ENCODE results near the gene CEMIP.

Gene CEMIP

GRCh38 chr15:80856809-80857377 is 77.7 kb downstream of the CEMIP start:
- DNase-seq: no peak

- DNase-seq: no peak
Observed at GRCh38 chr15:80861731-80862170, 82.6 kb downstream of the CEMIP start.

DNA sequence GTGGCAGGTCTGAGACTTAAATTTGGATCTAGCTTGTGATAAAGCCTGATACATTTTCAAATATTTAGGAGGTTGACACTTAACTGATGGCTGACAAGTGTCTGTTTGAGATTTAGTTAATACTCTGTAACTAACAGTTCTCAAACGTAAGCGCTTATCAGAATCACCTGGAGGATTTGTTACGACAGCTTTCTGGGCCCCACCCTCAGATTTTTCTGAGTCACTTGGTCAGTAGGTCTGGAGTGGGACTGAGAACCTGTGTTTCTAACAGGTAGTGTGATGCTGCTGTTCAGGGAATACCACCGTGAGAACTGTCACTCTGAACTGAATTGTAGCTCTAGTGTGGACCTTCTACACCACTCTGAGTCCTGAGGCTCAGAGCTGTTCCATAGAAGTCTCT is 85.5 kb downstream of the CEMIP start:
- no peak for DNase-seq

DNA sequence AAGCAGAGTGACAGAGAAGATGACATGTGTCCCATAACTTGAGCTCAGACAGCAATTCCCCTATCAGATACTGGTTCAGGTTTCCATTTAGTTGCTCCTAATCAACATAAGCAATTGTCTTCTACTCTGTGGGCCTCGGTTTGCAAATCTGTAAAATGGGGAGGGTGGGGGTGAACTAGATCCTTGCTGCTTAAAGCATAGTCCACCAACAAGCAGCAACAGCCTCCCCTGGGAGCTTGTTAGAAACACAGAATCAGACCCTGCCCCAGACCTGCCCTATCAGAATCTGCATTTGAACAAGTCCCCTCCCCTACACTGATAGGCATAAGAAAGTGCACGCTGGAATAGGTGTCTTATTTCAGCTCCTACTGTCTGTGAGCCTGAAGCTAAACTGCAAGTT is 87.8 kb downstream of the CEMIP start:
- DNase-seq: no peak

DNA sequence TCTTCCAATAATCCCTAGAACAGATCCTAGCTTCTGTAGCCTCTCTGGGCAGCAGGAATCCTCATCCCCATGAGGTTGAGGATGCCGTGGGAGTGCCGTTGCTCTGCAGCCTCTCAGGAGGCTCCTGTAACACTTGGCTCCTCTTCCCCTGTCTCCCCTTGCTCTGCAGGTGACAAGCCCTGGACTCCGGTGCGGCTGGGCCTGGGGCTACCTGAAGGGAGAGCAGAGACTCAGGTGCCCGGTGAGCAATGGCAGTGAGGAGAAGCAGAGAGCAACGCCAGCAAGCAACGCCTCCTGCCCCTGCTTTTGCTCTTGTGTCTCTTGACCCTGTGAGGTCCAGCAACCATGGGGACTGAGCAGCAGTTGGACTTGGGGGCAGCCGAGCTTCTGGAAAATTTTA is 91.2 kb downstream of the CEMIP start:
- DNase-seq: no peak

DNA sequence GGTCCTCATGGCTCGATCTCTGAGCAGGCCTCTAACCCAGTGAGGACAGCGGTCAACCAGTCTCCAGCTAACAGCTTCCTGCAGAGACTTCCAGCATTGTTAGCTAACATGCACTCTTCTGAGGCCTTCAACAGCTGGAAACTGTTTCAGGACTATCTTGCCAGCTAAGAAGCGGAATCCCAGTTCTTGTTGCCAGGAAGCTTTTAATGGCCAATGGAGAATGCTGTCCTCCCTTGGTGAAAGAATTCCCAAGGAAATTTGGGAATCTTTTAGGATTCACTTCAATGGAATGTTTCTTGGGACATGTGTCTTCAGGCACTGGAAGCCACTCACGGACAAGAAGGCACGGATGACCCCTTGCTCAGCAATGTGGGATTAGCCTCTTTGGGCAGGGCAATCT is 91.7 kb downstream of the CEMIP start:
- DNase-seq: no peak

GRCh38 chr15:80871858-80872257 is 92.7 kb downstream of the CEMIP start:
- no peak for DNase-seq

- DNase-seq: no peak
Observed at GRCh38 chr15:80873366-80873952, 94.3 kb downstream of the CEMIP start.

- DNase-seq: no peak
Observed at GRCh38 chr15:80875568-80876347, 96.6 kb downstream of the CEMIP start.

- no peak for DNase-seq
Observed at GRCh38 chr15:80876348-80876674, 97.1 kb downstream of the CEMIP start.

- DNase-seq: no peak
Observed at GRCh38 chr15:80878242-80878866, 99.2 kb downstream of the CEMIP start.

GRCh38 chr15:80878867-80879250 is 99.7 kb downstream of the CEMIP start:
- DNase-seq: no peak

DNA sequence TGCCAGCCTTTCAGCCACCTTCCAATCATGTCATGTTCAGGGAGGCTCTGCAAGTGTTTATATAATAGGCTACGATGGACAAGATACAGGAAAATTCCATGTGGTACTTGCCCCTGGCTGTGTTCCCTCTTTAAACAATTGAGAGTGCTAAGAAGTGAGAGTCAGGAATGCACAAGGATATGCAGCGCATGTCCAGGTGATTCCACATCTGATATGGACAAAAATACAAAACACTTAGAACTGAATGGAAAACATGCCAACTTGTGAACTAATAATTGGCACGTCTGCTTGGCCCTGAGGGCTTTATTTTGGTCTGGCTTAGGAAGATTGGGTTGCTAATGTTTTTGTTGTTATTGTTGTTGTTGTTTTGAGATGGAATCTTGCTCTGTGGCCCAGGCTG is 100.9 kb downstream of the CEMIP start:
- DNase-seq: no peak

GRCh38 chr15:80883641-80884040 is 104.5 kb downstream of the CEMIP start:
- no peak for DNase-seq

DNA sequence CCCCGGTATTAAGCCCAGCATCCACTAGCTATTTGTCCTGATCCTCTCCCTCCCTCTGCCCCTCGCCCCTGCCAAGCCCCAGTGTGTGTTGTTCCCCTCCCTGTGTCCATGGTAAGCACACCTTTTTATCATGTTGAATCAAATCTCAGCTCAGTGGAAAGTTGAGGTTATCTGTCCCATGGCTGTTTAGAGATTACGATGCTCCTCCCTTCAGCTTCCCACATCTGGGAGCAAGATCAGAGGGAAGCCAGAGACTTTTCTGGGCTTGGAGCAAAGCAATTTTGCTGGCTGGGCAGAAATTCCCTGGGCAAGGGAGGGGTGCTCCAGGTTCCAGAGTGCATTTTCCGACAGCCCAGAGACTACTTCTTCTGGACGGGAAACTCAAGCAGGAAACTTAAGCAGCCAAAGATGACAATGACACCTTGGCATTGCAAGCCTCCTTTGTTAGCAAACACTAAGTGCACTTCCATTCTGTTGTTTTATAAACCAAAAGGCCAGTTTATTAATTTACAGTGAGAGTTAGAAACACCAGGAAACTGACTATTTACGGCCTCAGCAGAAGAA is 105.9 kb downstream of the CEMIP start:
- DNase-seq: no peak

DNA sequence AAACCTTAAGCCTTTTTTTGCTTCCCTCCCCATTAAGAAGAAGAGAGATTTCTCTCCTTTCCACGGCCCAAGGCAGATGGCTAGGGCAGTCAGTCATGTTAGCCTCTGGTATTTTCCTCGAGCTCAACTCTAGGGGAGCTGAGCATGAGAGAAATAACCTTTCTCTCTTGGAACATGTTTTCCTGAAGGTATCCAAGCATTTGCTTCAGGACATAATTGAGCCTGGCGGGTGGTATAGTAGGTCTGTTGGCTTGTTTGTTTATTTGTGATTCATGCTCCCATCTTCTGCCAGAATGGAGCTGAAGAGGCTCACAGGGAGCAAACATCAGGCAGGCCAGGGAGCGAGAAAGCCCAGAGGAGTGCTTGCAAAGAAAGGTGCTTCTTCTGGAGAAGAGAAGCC is 108.0 kb downstream of the CEMIP start:
- no peak for DNase-seq

DNA sequence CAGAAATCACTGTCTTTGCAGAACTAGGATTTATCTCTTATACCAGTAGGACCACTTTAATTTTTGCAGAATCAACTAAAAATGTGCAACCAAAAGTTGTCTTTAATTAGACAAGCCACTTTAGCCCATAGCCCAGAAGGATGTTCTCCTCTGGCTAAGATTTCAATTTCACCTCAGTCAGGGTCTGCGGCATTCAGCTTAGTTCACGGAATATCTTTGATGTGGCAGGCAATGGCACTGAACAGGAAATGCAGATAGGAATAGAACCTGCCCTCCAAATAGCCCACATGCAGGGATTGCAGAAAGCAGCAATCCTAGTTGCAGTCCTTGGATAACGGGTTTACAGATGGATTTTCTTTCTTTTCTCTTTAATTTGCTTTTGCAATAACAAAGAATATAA is 109.7 kb downstream of the CEMIP start:
- no peak for DNase-seq

- no peak for DNase-seq
Observed at GRCh38 chr15:80890341-80891005, 111.3 kb downstream of the CEMIP start.

DNA sequence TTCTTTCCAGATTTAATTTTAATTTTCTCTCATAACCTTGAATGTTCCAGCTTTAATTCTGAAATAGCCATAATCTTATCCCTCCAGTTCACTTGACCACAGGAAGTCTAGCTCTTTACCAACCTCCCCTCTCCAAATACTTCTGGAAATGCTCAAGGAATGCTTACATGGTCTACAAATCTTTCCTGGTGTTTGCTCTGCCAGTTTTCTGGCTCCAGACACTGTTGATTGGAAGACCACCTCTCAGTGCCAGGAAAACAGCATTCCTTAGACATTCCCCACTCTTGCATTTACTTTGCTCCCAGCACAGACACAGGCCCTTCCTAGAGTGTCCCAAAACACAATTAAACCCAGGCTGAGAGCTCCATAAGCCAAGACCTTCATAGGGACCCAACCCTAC is 111.8 kb downstream of the CEMIP start:
- no peak for DNase-seq

GRCh38 chr15:80892414-80892813 is 113.2 kb downstream of the CEMIP start:
- no peak for DNase-seq

DNA sequence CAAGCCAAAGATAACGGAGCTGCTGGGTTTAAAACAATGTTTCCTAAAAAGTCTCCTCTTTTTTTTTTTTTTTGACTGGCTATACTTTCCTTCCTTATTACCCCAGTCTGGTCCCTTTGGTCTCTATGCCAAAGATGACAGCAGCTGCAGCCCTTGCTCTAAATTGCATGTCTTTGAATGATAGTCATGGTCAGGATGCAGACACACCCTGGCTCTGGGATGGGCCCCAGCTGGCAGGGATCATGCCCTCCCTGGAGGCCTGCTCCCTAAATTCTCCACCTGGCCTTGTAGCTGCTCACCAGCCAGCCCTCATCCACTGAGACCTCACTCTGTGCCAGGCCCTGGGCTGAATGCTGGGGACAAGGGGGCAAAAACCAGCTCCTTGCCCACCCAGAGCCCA is 114.6 kb downstream of the CEMIP start:
- DNase-seq: no peak

DNA sequence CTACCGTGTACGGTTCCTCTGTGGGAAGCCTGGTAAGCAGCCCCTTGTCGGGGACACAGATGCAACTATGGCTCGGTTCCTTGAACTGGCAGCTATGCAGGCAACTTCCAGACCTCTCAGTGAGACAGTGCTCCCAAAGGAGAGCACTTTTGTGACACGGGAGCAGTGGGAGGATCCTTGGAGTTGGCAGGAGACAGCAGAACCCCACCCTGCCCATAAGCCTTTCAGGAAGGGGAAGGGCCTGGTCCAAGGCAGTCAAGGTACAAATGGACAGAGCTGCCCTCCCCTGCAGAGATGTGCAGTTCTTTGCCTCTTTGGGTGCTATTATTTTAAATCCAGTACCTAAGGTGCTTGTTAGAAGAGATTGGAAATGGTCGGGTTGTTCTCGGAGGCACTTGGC is 115.9 kb downstream of the CEMIP start:
- no peak for DNase-seq

DNA sequence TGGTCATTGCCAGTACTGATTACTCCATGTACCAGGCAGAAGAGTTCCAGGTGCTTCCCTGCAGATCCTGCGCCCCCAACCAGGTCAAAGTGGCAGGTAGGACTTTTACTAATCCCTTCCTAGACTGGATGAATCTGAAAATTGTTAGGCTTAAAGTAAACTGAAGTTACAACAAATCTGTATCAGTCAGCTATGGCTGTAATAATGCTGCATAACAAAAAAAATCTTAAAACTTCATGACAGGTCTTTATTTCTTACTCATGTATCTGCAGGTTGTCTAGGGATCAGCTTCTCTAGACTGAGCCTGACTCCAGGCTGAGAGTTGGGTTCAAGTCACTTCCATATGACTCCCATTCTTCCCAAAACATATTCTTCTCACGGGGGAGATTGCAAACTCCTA is 116.8 kb downstream of the CEMIP start:
- no peak for DNase-seq

Measured in KG1 (cell line).